ENCODE data around the gene GIGYF2. TPM values are rescaled to one million over a fixed set of nuclear protein-coding genes. Genes with fewer than 3 reads are reported as not detected.

The GIGYF2 gene
- total RNA-seq, 1 experiment from 2014 or later, result 59.6 TPM

DNA sequence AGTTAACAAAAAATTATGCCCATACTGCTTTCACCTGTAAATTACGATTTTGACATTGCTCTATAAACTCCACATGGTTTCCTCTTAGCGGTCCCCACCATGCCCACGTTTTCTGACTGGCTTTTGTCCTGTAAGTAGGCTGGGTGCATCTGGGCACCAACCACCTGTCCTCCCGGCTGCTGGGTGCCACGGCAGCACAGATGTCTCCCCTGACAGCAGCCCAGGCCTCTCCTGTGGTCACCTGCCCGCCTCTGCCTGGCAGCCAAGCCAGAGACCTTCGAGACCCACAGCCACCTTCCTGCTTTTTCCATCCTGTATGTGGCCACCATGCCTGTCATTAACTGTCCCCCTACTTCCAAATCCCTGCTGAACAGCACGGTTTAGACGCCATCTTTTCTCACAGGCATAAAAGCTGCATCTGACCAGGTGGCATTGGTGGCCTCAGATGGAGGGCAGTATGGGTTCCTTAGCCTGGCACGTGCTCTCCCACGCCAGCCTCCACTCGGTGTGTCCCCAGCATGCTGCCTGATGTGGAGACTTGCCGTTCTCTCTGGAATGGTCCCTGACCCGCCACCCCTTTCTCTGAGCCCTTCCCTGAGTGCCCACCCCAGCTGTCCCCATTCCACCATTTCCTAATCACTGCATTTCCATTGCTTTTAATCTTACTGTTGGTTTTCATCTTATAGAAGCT, 191.9 kb downstream of the GIGYF2 start:
- Histone ChIP-seq H3K9ac (ENCODE audit: low read length) (no peak overlapping the region), H2AFZ (ENCODE audit: low read length) (no peak overlapping the region), H3K27me3 (ENCODE audit: low read length) (no peaks in the 10 kb centered on the region), H3K79me2 (ENCODE audit: low read length) (no peaks in the 10 kb centered on the region), H3K27ac (ENCODE audit: low read length) (no peak overlapping the region), H3K9me2 (replicated peaks; ENCODE audit: insufficient read depth, low read length) (no peaks in the 10 kb centered on the region), H4K20me1 (ENCODE audit: insufficient read depth, low read depth, low read length) (no peaks in the 10 kb centered on the region), H3K4me3 (ENCODE audit: low read length) (no peak overlapping the region), H3K9me3 (ENCODE audit: low read length) (no peaks in the 10 kb centered on the region), H3K36me3 (ENCODE audit: insufficient read depth, low read length) (no peaks in the 10 kb centered on the region), H3K4me2 (ENCODE audit: low read depth, low read length, poor library complexity, severe bottlenecking) (no peak overlapping the region), H3K4me1 (ENCODE audit: low read length) (peaks cover 6% of the 10 kb centered on the region; the same call in 1 of the 2 replicates)
- no peak for DNase-seq

- no peak overlapping the region for H3K4me2 ChIP-seq (ENCODE audit: low read depth, low read length, poor library complexity, severe bottlenecking)
- no peak overlapping the region for H3K27ac ChIP-seq (ENCODE audit: low read length)
- H4K20me1 ChIP-seq (ENCODE audit: insufficient read depth, low read depth, low read length), result no peaks in the 10 kb centered on the region
- no peaks in the 10 kb centered on the region for H3K9me3 ChIP-seq (ENCODE audit: low read length)
- no peak overlapping the region for H3K4me3 ChIP-seq (ENCODE audit: low read length)
- H3K27me3 ChIP-seq (ENCODE audit: low read length), result no peaks in the 10 kb centered on the region
- H3K9me2 ChIP-seq (replicated peaks; ENCODE audit: insufficient read depth, low read length), result no peaks in the 10 kb centered on the region
- H3K79me2 ChIP-seq (ENCODE audit: low read length), result no peaks in the 10 kb centered on the region
- peaks cover 6% of the 10 kb centered on the region; the same call in 1 of the 2 replicates for H3K4me1 ChIP-seq (ENCODE audit: low read length)
- no peak for DNase-seq
- H2AFZ ChIP-seq (ENCODE audit: low read length), result no peak overlapping the region
- no peaks in the 10 kb centered on the region for H3K36me3 ChIP-seq (ENCODE audit: insufficient read depth, low read length)
- H3K9ac ChIP-seq (ENCODE audit: low read length), result no peak overlapping the region
Observed at GRCh38 chr2:232889876-232890401, 192.8 kb downstream of the GIGYF2 start.

DNA sequence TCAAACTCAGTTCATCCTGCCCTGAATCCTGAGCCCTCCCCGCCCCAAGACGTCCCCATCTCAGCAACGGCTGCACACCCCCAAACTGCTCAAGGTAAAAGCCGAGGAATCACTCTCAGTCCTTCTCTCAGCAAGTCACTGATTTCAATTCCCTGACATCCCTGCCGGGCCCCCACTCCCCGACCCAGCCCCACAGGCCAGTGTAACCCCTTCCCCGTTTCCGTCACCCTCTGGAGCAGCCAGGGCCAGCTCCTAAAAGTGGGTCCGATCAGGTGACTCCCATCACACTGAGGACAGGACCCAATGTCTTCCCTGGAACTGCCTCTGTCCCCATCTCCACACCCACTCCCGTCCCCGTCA, 193.4 kb downstream of the GIGYF2 start:
- Histone ChIP-seq H3K79me2 (ENCODE audit: low read length) (no peaks in the 10 kb centered on the region), H3K36me3 (ENCODE audit: insufficient read depth, low read length) (no peaks in the 10 kb centered on the region), H3K9ac (ENCODE audit: low read length) (no peak overlapping the region), H4K20me1 (ENCODE audit: insufficient read depth, low read depth, low read length) (no peaks in the 10 kb centered on the region), H3K27ac (ENCODE audit: low read length) (no peak overlapping the region), H3K27me3 (ENCODE audit: low read length) (no peaks in the 10 kb centered on the region), H3K4me3 (ENCODE audit: low read length) (no peak overlapping the region), H2AFZ (ENCODE audit: low read length) (no peak overlapping the region), H3K9me2 (replicated peaks; ENCODE audit: insufficient read depth, low read length) (no peaks in the 10 kb centered on the region), H3K4me1 (ENCODE audit: low read length) (peaks cover 6% of the 10 kb centered on the region; the same call in 1 of the 2 replicates), H3K4me2 (ENCODE audit: low read depth, low read length, poor library complexity, severe bottlenecking) (no peak overlapping the region), H3K9me3 (ENCODE audit: low read length) (no peaks in the 10 kb centered on the region)
- DNase-seq, result no peak

- H3K9me2 ChIP-seq (replicated peaks; ENCODE audit: insufficient read depth, low read length), result no peaks in the 10 kb centered on the region
- no peak overlapping the region for H3K9ac ChIP-seq (ENCODE audit: low read length)
- H3K79me2 ChIP-seq (ENCODE audit: low read length), result no peaks in the 10 kb centered on the region
- no peak overlapping the region for H3K4me2 ChIP-seq (ENCODE audit: low read depth, low read length, poor library complexity, severe bottlenecking)
- no peaks in the 10 kb centered on the region for H3K9me3 ChIP-seq (ENCODE audit: low read length)
- no peaks in the 10 kb centered on the region for H3K36me3 ChIP-seq (ENCODE audit: insufficient read depth, low read length)
- H3K27ac ChIP-seq (ENCODE audit: low read length), result no peak overlapping the region
- H3K27me3 ChIP-seq (ENCODE audit: low read length), result no peaks in the 10 kb centered on the region
- H4K20me1 ChIP-seq (ENCODE audit: insufficient read depth, low read depth, low read length), result no peaks in the 10 kb centered on the region
- H3K4me1 ChIP-seq (ENCODE audit: low read length), result peaks cover 6% of the 10 kb centered on the region; the same call in 1 of the 2 replicates
- H2AFZ ChIP-seq (ENCODE audit: low read length), result no peak overlapping the region
- no peak overlapping the region for H3K4me3 ChIP-seq (ENCODE audit: low read length)
- DNase-seq, result no peak
Observed at GRCh38 chr2:232890896-232891601, 193.9 kb downstream of the GIGYF2 start.

DNA sequence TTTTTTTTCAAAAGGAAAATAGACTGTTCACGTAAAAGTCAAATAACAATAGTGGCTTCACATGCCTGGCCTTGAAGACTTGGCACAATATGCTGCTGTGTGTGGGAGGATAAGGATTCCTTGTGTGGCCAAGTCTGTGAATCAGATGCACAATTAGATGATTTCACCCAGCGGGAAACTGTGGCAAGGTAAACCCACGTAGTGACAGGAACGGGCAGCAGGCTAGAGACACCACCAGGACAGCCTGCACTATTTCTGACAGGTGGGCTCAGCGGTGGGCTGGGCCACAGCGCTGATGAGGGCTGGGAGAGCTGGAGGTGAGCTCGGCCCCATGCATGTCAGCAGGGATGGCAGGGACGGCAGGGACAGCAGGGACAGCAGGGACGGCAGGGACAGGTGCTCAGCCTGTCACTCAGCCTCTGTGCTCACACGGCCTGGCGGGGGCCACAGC, 194.5 kb downstream of the GIGYF2 start:
- Histone ChIP-seq H2AFZ (ENCODE audit: low read length) (no peak overlapping the region), H3K9me3 (ENCODE audit: low read length) (no peaks in the 10 kb centered on the region), H3K36me3 (ENCODE audit: insufficient read depth, low read length) (no peaks in the 10 kb centered on the region), H3K27ac (ENCODE audit: low read length) (no peak overlapping the region), H3K27me3 (ENCODE audit: low read length) (no peaks in the 10 kb centered on the region), H3K79me2 (ENCODE audit: low read length) (no peaks in the 10 kb centered on the region), H3K4me3 (ENCODE audit: low read length) (no peak overlapping the region), H3K4me1 (ENCODE audit: low read length) (peaks cover 6% of the 10 kb centered on the region; the same call in 1 of the 2 replicates), H3K4me2 (ENCODE audit: low read depth, low read length, poor library complexity, severe bottlenecking) (no peak overlapping the region), H3K9me2 (replicated peaks; ENCODE audit: insufficient read depth, low read length) (no peaks in the 10 kb centered on the region), H4K20me1 (ENCODE audit: insufficient read depth, low read depth, low read length) (no peaks in the 10 kb centered on the region), H3K9ac (ENCODE audit: low read length) (no peak overlapping the region)
- no peak for DNase-seq

- Histone ChIP-seq H3K27ac (ENCODE audit: low read length) (no peak overlapping the region), H3K9ac (ENCODE audit: low read length) (no peak overlapping the region), H3K4me2 (ENCODE audit: low read depth, low read length, poor library complexity, severe bottlenecking) (no peak overlapping the region), H3K4me1 (ENCODE audit: low read length) (peaks cover 6% of the 10 kb centered on the region; the same call in 1 of the 2 replicates), H4K20me1 (ENCODE audit: insufficient read depth, low read depth, low read length) (no peaks in the 10 kb centered on the region), H3K27me3 (ENCODE audit: low read length) (no peaks in the 10 kb centered on the region), H3K4me3 (ENCODE audit: low read length) (no peak overlapping the region), H2AFZ (ENCODE audit: low read length) (no peak overlapping the region), H3K79me2 (ENCODE audit: low read length) (no peaks in the 10 kb centered on the region), H3K9me3 (ENCODE audit: low read length) (no peaks in the 10 kb centered on the region), H3K36me3 (ENCODE audit: insufficient read depth, low read length) (no peaks in the 10 kb centered on the region), H3K9me2 (replicated peaks; ENCODE audit: insufficient read depth, low read length) (no peaks in the 10 kb centered on the region)
- no peak for DNase-seq
Observed at GRCh38 chr2:232892221-232892620, 195.1 kb downstream of the GIGYF2 start.

- H3K9ac ChIP-seq (ENCODE audit: low read length), result no peak overlapping the region
- H3K27me3 ChIP-seq (ENCODE audit: low read length), result no peaks in the 10 kb centered on the region
- H3K79me2 ChIP-seq (ENCODE audit: low read length), result no peaks in the 10 kb centered on the region
- H3K4me1 ChIP-seq (ENCODE audit: low read length), result peaks cover 6% of the 10 kb centered on the region; the same call in 1 of the 2 replicates
- no peak overlapping the region for H3K4me3 ChIP-seq (ENCODE audit: low read length)
- no peaks in the 10 kb centered on the region for H3K9me2 ChIP-seq (replicated peaks; ENCODE audit: insufficient read depth, low read length)
- H4K20me1 ChIP-seq (ENCODE audit: insufficient read depth, low read depth, low read length), result no peaks in the 10 kb centered on the region
- H3K36me3 ChIP-seq (ENCODE audit: insufficient read depth, low read length), result no peaks in the 10 kb centered on the region
- H3K9me3 ChIP-seq (ENCODE audit: low read length), result no peaks in the 10 kb centered on the region
- no peak overlapping the region for H3K4me2 ChIP-seq (ENCODE audit: low read depth, low read length, poor library complexity, severe bottlenecking)
- no peak for DNase-seq
- H3K27ac ChIP-seq (ENCODE audit: low read length), result no peak overlapping the region
- H2AFZ ChIP-seq (ENCODE audit: low read length), result no peak overlapping the region
Observed at GRCh38 chr2:232892843-232893242, 195.7 kb downstream of the GIGYF2 start.

- Histone ChIP-seq H3K27ac (ENCODE audit: low read length) (no peak overlapping the region), H4K20me1 (ENCODE audit: insufficient read depth, low read depth, low read length) (no peaks in the 10 kb centered on the region), H3K9me3 (ENCODE audit: low read length) (no peaks in the 10 kb centered on the region), H3K9me2 (replicated peaks; ENCODE audit: insufficient read depth, low read length) (no peaks in the 10 kb centered on the region), H3K4me1 (ENCODE audit: low read length) (peaks cover 6% of the 10 kb centered on the region; the same call in 1 of the 2 replicates), H3K9ac (ENCODE audit: low read length) (no peak overlapping the region), H3K4me2 (ENCODE audit: low read depth, low read length, poor library complexity, severe bottlenecking) (no peak overlapping the region), H3K79me2 (ENCODE audit: low read length) (no peaks in the 10 kb centered on the region), H3K36me3 (ENCODE audit: insufficient read depth, low read length) (no peaks in the 10 kb centered on the region), H3K4me3 (ENCODE audit: low read length) (no peak overlapping the region), H3K27me3 (ENCODE audit: low read length) (no peaks in the 10 kb centered on the region), H2AFZ (ENCODE audit: low read length) (no peak overlapping the region)
- no peak for DNase-seq
Observed at GRCh38 chr2:232893834-232894233, 196.7 kb downstream of the GIGYF2 start.
